GM12878 (cell line): ENCODE measurements around the gene MYH10. TPM values are rescaled to one million over a fixed set of nuclear protein-coding genes. Genes with fewer than 3 reads are reported as not detected.

ENCODE experiments used
- ATAC-seq: fragments of 200-7000 bp; cut with Tn5 transposase; 3 replicates; pipeline ENCODE4 v1.9.1; 2020; ENCODE audit warnings: mild to moderate bottlenecking, moderate library complexity
- BruUV-seq: library from RNA; stranded (reverse); fragments of 400-500 nt; replicated peaks from 2 replicates; lab custom pipeline; 2021; lab: Mats Ljungman, UMichigan
- CTCF ChIA-PET: fragments of 300-600 bp; sonication (Branson Sonifier 250); formaldehyde crosslinking; extraction: SDS; loops from one replicate; lab custom pipeline; 2021; ENCODE audit warnings: inconsistent platforms; lab: Yijun Ruan, JAX
- POLR2A ChIA-PET: fragments of 350-600 bp; formaldehyde crosslinking; extraction: SDS; loops from one replicate; lab custom pipeline; 2021; ENCODE audit warnings: inconsistent platforms; lab: Charles Lee
- RAD21 ChIA-PET: fragments of 300-600 bp; sonication (Branson Sonifier 250); formaldehyde crosslinking; loops from one replicate; lab custom pipeline; 2023; ENCODE audit warnings: antibody characterized with exemption; ENCODE audit not compliant: unreplicated experiment; lab: Charles Lee
- SMC1A ChIA-PET: fragments of 300-600 bp; sonication (Branson Sonifier 250); formaldehyde crosslinking; loops from one replicate; lab custom pipeline; 2023; ENCODE audit not compliant: unreplicated experiment, uncharacterized antibody; lab: Charles Lee
- DNase-seq: peaks from one replicate; pipeline ENCODE4 v3.0.0-alpha.2; 2011; ENCODE audit warnings: low read depth, low spot score
- FAIRE-seq: peaks from 3 replicates; lab custom pipeline; 2011; peaks lifted over from hg19 to GRCh38; lab: Jason Lieb, UNC
- H2AFZ ChIP-seq: 2 replicates; pipeline ENCODE4 v1.6.0; 2011; ENCODE audit warnings: low read depth, low read length, control low read depth; ENCODE audit not compliant: control insufficient read depth
- H3K27ac ChIP-seq: 2 replicates; pipeline ENCODE4 v1.5.1; 2011; ENCODE audit warnings: control low read depth; ENCODE audit not compliant: control insufficient read depth, insufficient read depth
- H3K27me3 ChIP-seq, 2 experiments: replicated peaks in 1 of 2; 2 replicates each; pipeline versions ENCODE4 v1.6.0 to v1.6.1; 2011; ENCODE audit warnings: low read length in 1 of 2; ENCODE audit not compliant: control insufficient read depth in 2 of 2, insufficient read depth in 2 of 2
- H3K36me3 ChIP-seq, 2 experiments: 2 replicates each; pipeline ENCODE4 v1.5.1; 2011; ENCODE audit warnings: low read length in 1 of 2; ENCODE audit not compliant: control insufficient read depth in 2 of 2, insufficient read depth in 2 of 2
- H3K4me1 ChIP-seq: 2 replicates; pipeline ENCODE4 v1.6.1; 2011; ENCODE audit warnings: mild to moderate bottlenecking, low read length, moderate library complexity, mixed read lengths; ENCODE audit not compliant: control insufficient read depth, insufficient read depth
- H3K4me2 ChIP-seq: 2 replicates; pipeline ENCODE4 v1.6.0; 2011; ENCODE audit warnings: control low read depth; ENCODE audit not compliant: control insufficient read depth, insufficient read depth
- H3K4me3 ChIP-seq: fragments of 200-600 bp; sonication (generic); 2 replicates; pipeline ENCODE4 v1.5.1; 2016
- H3K79me2 ChIP-seq: 2 replicates; pipeline ENCODE4 v1.6.0; 2011; ENCODE audit warnings: low read length; ENCODE audit not compliant: control insufficient read depth, insufficient read depth
- H3K9ac ChIP-seq: 2 replicates; pipeline ENCODE4 v1.8.0; 2011; ENCODE audit warnings: low read length, control low read depth, mixed read lengths; ENCODE audit not compliant: control insufficient read depth, insufficient read depth
- H3K9me3 ChIP-seq: replicated peaks from 3 replicates; pipeline ENCODE4 v1.5.1; 2011; ENCODE audit warnings: mild to moderate bottlenecking, low read length; ENCODE audit not compliant: control insufficient read depth, insufficient read depth
- H4K20me1 ChIP-seq: 2 replicates; pipeline ENCODE4 v1.6.0; 2011; ENCODE audit not compliant: control insufficient read depth, insufficient read depth
- BHLHE40 ChIP-seq, 2 experiments: fragments of 450-650 bp in 1 of 2; IDR thresholded peaks; 2 replicates each; pipeline ENCODE4 v1.6.1; 2011 to 2017; ENCODE audit warnings: low read depth in 2 of 2, borderline replicate concordance in 1 of 2, improper control_type of control experiment in 1 of 2, low read length in 1 of 2, mild to moderate bottlenecking in 1 of 2
- IKZF1 ChIP-seq: fragments of 450-650 bp; conservative IDR thresholded peaks from 2 replicates; pipeline ENCODE4 v1.6.1; 2017; ENCODE audit warnings: antibody characterized with exemption, mild to moderate bottlenecking
- SMARCA5 ChIP-seq: fragments of 450-650 bp; IDR thresholded peaks from 2 replicates; pipeline ENCODE4 v1.6.1; 2017; ENCODE audit warnings: mild to moderate bottlenecking
- TARDBP ChIP-seq: IDR thresholded peaks from 2 replicates; pipeline ENCODE4 v1.6.1; 2016; ENCODE audit warnings: borderline replicate concordance
- WGBS: methylation state at CpG from one replicate; pipeline ENCODE4 v1.1.6; 2016; ENCODE audit warnings: low lambda C conversion rate; ENCODE audit not compliant: insufficient replicate concordance, insufficient coverage; ENCODE audit errors: missing lambda C conversion rate; 5-methylcytosine and 5-hydroxymethylcytosine counted together
- in situ Hi-C: fragments of 300-500 bp; cut with MboI; formaldehyde crosslinking; loops from 9 replicates; pipeline ENCODE4 v1.14.3; 2018; ENCODE audit warnings: mixed read lengths
- intact Hi-C: fragments of 100-400 bp; cut with micrococcal nuclease; formaldehyde crosslinking; loops from one replicate; pipeline ENCODE4 v1.14.2; 2022; ENCODE audit not compliant: unreplicated experiment
- polyA plus RNA-seq, 11 experiments: library from polyadenylated mRNA; depleted of rRNA in 4 of 11; unstranded in 6 of 11; stranded (reverse) in 5 of 11; fragments of >200 nt; fragmentation: Nextera tagmentation in 4 of 11; fragmentation: Illumina TruSeq in 1 of 11; extraction: Ambion mirVana in 4 of 11; extraction: Trizol in 1 of 11; gene quantifications; 1 replicate in 1 of 11; 2 replicates in 10 of 11; pipeline versions ENCODE4 v1.2.1 to v1.2.3, GENCODE V29; 2011 to 2016; ENCODE audit warnings: inconsistent platforms in 2 of 11, missing spikeins in 2 of 11, low read depth in 1 of 11
- total RNA-seq, 4 experiments: library from RNA; depleted of rRNA in 3 of 4; stranded (reverse); fragments of >200 nt in 3 of 4; fragmentation: Illumina TruSeq in 1 of 4; extraction: Trizol in 1 of 4; gene quantifications; 2 replicates each; pipeline versions ENCODE4 v1.2.1 to v1.2.3, GENCODE V29; 2013 to 2021
- TF ChIP-seq, protein P1 (sequence below): fragments of 450-650 bp; IDR thresholded peaks from 2 replicates; pipeline ENCODE4 v1.6.1; 2016; ENCODE audit warnings: mild to moderate bottlenecking
- TF ChIP-seq, protein P2 (sequence below): fragments of 450-650 bp; IDR thresholded peaks from 2 replicates; pipeline ENCODE4 v1.6.1; 2017; ENCODE audit warnings: mild to moderate bottlenecking, low read depth, inconsistent platforms; ENCODE audit not compliant: poor library complexity, severe bottlenecking

The MYH10 gene
- total and polyA plus RNA-seq, 10 of the 15 experiments (the other 5 are each of a cell fraction or from before 2014, with no cell fraction given) = 0.33 to 7.1 (median 1.0) TPM

DNA sequence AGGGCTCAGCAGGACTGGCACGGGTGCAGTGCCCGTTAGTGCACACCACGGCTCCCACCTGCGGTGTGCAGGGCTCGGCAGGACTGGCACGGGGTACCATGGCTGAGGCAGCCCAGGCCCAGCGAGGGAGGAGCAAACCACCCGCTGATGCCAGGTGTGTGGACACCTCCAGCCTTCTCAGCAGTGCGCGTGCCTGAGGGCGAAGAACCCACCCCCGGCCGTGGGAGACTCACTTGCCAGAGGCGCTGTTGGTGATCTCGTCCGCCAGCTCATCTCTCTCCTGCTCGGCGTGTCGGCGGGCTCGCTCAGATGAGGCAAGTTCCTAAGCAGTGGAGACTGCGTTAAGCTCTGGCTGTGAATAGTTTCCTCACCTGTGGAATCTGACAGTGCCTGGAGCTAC, 149.4 kb downstream of the MYH10 start:
- intact Hi-C loops = no loop called here
- 99% methylated on average over 19 of the region's 22 CpGs for WGBS
- Histone ChIP-seq H3K27me3 (no peaks in the 10 kb centered on the region), H3K4me3 (no peak overlapping the region), H3K79me2 (no peaks in the 10 kb centered on the region), H3K36me3 (peaks cover 2 to 7% of the 10 kb centered on the region in 2 experiments; a peak in 2 of 4 replicates), H3K27ac (no peak overlapping the region), H3K4me2 (no peak overlapping the region), H2AFZ (no peak overlapping the region), H3K4me1 (no peaks in the 10 kb centered on the region), H3K9ac (no peak overlapping the region), H3K9me3 (peaks cover 2% of the 10 kb centered on the region; the same call in 1 of the 3 replicates), H4K20me1 (no peaks in the 10 kb centered on the region; the same call in 1 of the 2 replicates)
- SMC1A ChIA-PET = interaction anchor here (1.3 kb wide), 1 partner anchor 14 kb away, joined by 3 read pairs; no protein-coding TSS in a partner anchor
- RAD21 ChIA-PET = no interaction called here
- in situ Hi-C loops = no loop called here
- ATAC-seq (no peak), FAIRE-seq (no peak), DNase-seq (no peak)
- no peak for TF ChIP-seq BHLHE40 (IDR thresholded peaks at IDR 0.05; ENCODE audit: borderline replicate concordance in 1 of 2, low read depth in 2 of 2, low read length in 1 of 2)
- TF ChIP-seq TARDBP = no peak
- no peak for TF ChIP-seq SMARCA5
- TF ChIP-seq, protein P1, sequence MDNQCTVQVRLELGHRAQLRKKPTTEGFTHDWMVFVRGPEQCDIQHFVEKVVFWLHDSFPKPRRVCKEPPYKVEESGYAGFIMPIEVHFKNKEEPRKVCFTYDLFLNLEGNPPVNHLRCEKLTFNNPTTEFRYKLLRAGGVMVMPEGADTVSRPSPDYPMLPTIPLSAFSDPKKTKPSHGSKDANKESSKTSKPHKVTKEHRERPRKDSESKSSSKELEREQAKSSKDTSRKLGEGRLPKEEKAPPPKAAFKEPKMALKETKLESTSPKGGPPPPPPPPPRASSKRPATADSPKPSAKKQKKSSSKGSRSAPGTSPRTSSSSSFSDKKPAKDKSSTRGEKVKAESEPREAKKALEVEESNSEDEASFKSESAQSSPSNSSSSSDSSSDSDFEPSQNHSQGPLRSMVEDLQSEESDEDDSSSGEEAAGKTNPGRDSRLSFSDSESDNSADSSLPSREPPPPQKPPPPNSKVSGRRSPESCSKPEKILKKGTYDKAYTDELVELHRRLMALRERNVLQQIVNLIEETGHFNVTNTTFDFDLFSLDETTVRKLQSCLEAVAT = no peak
- TF ChIP-seq, protein P2, sequence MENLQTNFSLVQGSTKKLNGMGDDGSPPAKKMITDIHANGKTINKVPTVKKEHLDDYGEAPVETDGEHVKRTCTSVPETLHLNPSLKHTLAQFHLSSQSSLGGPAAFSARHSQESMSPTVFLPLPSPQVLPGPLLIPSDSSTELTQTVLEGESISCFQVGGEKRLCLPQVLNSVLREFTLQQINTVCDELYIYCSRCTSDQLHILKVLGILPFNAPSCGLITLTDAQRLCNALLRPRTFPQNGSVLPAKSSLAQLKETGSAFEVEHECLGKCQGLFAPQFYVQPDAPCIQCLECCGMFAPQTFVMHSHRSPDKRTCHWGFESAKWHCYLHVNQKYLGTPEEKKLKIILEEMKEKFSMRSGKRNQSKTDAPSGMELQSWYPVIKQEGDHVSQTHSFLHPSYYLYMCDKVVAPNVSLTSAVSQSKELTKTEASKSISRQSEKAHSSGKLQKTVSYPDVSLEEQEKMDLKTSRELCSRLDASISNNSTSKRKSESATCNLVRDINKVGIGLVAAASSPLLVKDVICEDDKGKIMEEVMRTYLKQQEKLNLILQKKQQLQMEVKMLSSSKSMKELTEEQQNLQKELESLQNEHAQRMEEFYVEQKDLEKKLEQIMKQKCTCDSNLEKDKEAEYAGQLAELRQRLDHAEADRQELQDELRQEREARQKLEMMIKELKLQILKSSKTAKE = no peak
- TF ChIP-seq IKZF1 = no peak
- CTCF ChIA-PET = no interaction called here
- POLR2A ChIA-PET = interaction anchor here (0.6 kb wide), 1 partner anchor 71 kb away, joined by 3 read pairs; no protein-coding TSS in a partner anchor
- no TSS peak for BruUV-seq
